SK-N-SH (cell line): ENCODE results near the gene TCEA2. TPM values are rescaled to one million over a fixed set of nuclear protein-coding genes. Genes with fewer than 3 reads are reported as not detected.

Experiments
- CTCF ChIA-PET: fragments of 300-600, 350-600 bp; formaldehyde crosslinking; extraction: SDS; loops from one replicate; lab custom pipeline; 2021; lab: Yijun Ruan, JAX
- POLR2A ChIA-PET: fragments of 350-600 bp; sonication (Branson Sonifier 250); formaldehyde crosslinking; extraction: SDS; loops from one replicate; lab custom pipeline; 2020; ENCODE audit warnings: antibody characterized with exemption, inconsistent platforms; lab: Yijun Ruan, JAX
- DNase-seq: peaks from one replicate; pipeline ENCODE4 v3.0.0; 2012
- H2AFZ ChIP-seq: fragments of 200-600 bp; sonication (generic); 2 replicates; pipeline ENCODE4 v1.8.1; 2016; ENCODE audit warnings: antibody characterized with exemption, mild to moderate bottlenecking, low read depth
- H3F3A ChIP-seq: fragments of 200-600 bp; sonication (generic); replicated peaks from 2 replicates; pipeline ENCODE3; 2016; ENCODE audit warnings: antibody characterized with exemption, mild to moderate bottlenecking; ENCODE audit not compliant: insufficient read depth
- H3K27ac ChIP-seq, 2 experiments: fragments of 200-500 bp in 1 of 2; fragments of 200-600 bp in 1 of 2; sonication (Bioruptor generic) in 1 of 2; sonication (generic), shearing (Covaris generic) in 1 of 2; 2 replicates each; pipeline versions ENCODE4 v1.5.1 to v1.6.1; 2014 to 2016; ENCODE audit warnings: low read depth in 2 of 2, inconsistent platforms in 1 of 2, low read length in 1 of 2, mild to moderate bottlenecking in 1 of 2, mixed read lengths in 1 of 2
- H3K27me3 ChIP-seq: fragments of 200-600 bp; sonication (generic), shearing (Covaris generic); 2 replicates; pipeline ENCODE4 v1.6.1; 2016; ENCODE audit warnings: mixed run types; ENCODE audit not compliant: insufficient read depth
- H3K36me3 ChIP-seq, 2 experiments: fragments of 200-500 bp in 1 of 2; fragments of 200-600 bp in 1 of 2; sonication (Bioruptor generic) in 1 of 2; sonication (generic) in 1 of 2; replicated peaks in 1 of 2; 2 replicates each; pipeline versions ENCODE3 to v1.5.1; 2014 to 2016; ENCODE audit warnings: low read length in 1 of 2, mild to moderate bottlenecking in 1 of 2; ENCODE audit not compliant: insufficient read depth in 2 of 2, control insufficient read depth in 1 of 2
- H3K4me1 ChIP-seq, 2 experiments: fragments of 200-500 bp in 1 of 2; fragments of 200-600 bp in 1 of 2; sonication (Bioruptor generic) in 1 of 2; sonication (generic), shearing (Covaris generic) in 1 of 2; 2 replicates each; pipeline versions ENCODE4 v1.5.1 to v1.6.1; 2014 to 2016; ENCODE audit warnings: low read depth in 1 of 2, low read length in 1 of 2, mixed run types in 1 of 2; ENCODE audit not compliant: insufficient read depth in 2 of 2, control insufficient read depth in 1 of 2
- H3K4me2 ChIP-seq: fragments of 200-600 bp; sonication (generic), shearing (Covaris generic); 2 replicates; pipeline ENCODE4 v1.6.1; 2017; ENCODE audit warnings: mixed run types
- H3K4me3 ChIP-seq, 2 experiments: fragments of 200-500 bp in 1 of 2; fragments of 200-600 bp in 1 of 2; sonication (Bioruptor generic) in 1 of 2; sonication (generic), shearing (Covaris generic) in 1 of 2; 2 replicates each; pipeline versions ENCODE4 v1.5.1 to v1.8.1; 2014 to 2016; ENCODE audit warnings: low read depth in 2 of 2, inconsistent platforms in 1 of 2, low read length in 1 of 2, mild to moderate bottlenecking in 1 of 2, mixed read lengths in 1 of 2, moderate library complexity in 1 of 2
- H3K79me2 ChIP-seq: fragments of 200-600 bp; sonication (generic); 2 replicates; pipeline ENCODE4 v1.8.1; 2017; ENCODE audit warnings: mild to moderate bottlenecking; ENCODE audit not compliant: insufficient read depth
- H3K9ac ChIP-seq: fragments of 200-600 bp; sonication (generic); 2 replicates; pipeline ENCODE4 v1.6.1; 2017; ENCODE audit warnings: mixed run types
- H3K9me2 ChIP-seq: fragments of 200-600 bp; sonication (generic); 2 replicates; pipeline ENCODE4 v1.6.1; 2017; ENCODE audit warnings: mixed run types
- H3K9me3 ChIP-seq: fragments of 200-600 bp; sonication (generic); 2 replicates; pipeline ENCODE4 v1.6.1; 2017; ENCODE audit warnings: mixed run types, mild to moderate bottlenecking, moderate library complexity
- H4K20me1 ChIP-seq: fragments of 200-600 bp; sonication (generic); 2 replicates; pipeline ENCODE4 v1.6.1; 2017; ENCODE audit warnings: mild to moderate bottlenecking, mixed run types; ENCODE audit not compliant: insufficient read depth
- ELF1 ChIP-seq: IDR thresholded peaks from 2 replicates; pipeline ENCODE4 v1.4.0; 2012
- EP300 ChIP-seq, 2 experiments: IDR thresholded peaks; 2 replicates each; pipeline versions ENCODE4 v1.4.0 to v1.6.1; 2012; ENCODE audit warnings: borderline replicate concordance in 1 of 2, low read depth in 1 of 2, low read length in 1 of 2
- FOSL2 ChIP-seq: IDR thresholded peaks from 2 replicates; pipeline ENCODE4 v1.4.0; 2012; ENCODE audit warnings: low read depth, mild to moderate bottlenecking, moderate library complexity, borderline replicate concordance
- FOXM1 ChIP-seq: IDR thresholded peaks from 2 replicates; pipeline ENCODE4 v1.4.0; 2012; ENCODE audit warnings: low read depth, mild to moderate bottlenecking
- GABPA ChIP-seq: IDR thresholded peaks from 2 replicates; pipeline ENCODE4 v1.4.0; 2012; ENCODE audit warnings: low read depth, mild to moderate bottlenecking
- NFIC ChIP-seq: IDR thresholded peaks from 2 replicates; pipeline ENCODE4 v1.4.0; 2012; ENCODE audit warnings: borderline replicate concordance
- RCOR1 ChIP-seq: fragments of 150-350 bp; IDR thresholded peaks from 2 replicates; pipeline ENCODE4 v1.6.1; 2017; ENCODE audit warnings: antibody characterized with exemption, low read length
- RXRA ChIP-seq: IDR thresholded peaks from 2 replicates; pipeline ENCODE4 v1.4.0; 2012; ENCODE audit warnings: low read depth, mild to moderate bottlenecking, borderline replicate concordance
- SIN3A ChIP-seq: IDR thresholded peaks from 2 replicates; pipeline ENCODE4 v1.6.1; 2012; ENCODE audit warnings: low read depth, mild to moderate bottlenecking, low read length, moderate library complexity, borderline replicate concordance
- TCF12 ChIP-seq: IDR thresholded peaks from 2 replicates; pipeline ENCODE4 v1.4.0; 2012
- TEAD4 ChIP-seq: IDR thresholded peaks from 2 replicates; pipeline ENCODE4 v1.4.0; 2012; ENCODE audit warnings: mild to moderate bottlenecking, borderline replicate concordance; ENCODE audit not compliant: insufficient read depth
- WGBS: methylation state at CpG from one replicate; pipeline ENCODE4 v1.1.6; 2017; ENCODE audit warnings: low lambda C conversion rate; 5-methylcytosine and 5-hydroxymethylcytosine counted together
- polyA plus RNA-seq, 3 experiments: library from polyadenylated mRNA; depleted of rRNA; stranded (reverse); fragments of >200 nt; gene quantifications; 2 replicates each; pipeline ENCODE4 v1.2.3, GENCODE V29; 2012
- TF ChIP-seq, protein P1 (sequence below): IDR thresholded peaks from 2 replicates; pipeline ENCODE4 v1.6.1; 2012; ENCODE audit warnings: mild to moderate bottlenecking, low read depth, low read length, moderate library complexity
- TF ChIP-seq, protein P2 (sequence below): fragments of 150-350 bp; IDR thresholded peaks from 2 replicates; pipeline ENCODE4 v1.6.1; 2017; ENCODE audit warnings: antibody characterized with exemption, low read length, low read depth, borderline replicate concordance
- TF ChIP-seq, protein P3 (sequence below): IDR thresholded peaks from 2 replicates; pipeline ENCODE4 v1.4.0; 2012; ENCODE audit warnings: low read depth
- TF ChIP-seq, protein P4 (sequence below): IDR thresholded peaks from 2 replicates; pipeline ENCODE4 v1.4.0; 2012; ENCODE audit warnings: low read depth, borderline replicate concordance

Gene TCEA2
- polyA plus RNA-seq, 1 of the 3 experiments (the other 2 are of a cell fraction), result 98.9 TPM

DNA sequence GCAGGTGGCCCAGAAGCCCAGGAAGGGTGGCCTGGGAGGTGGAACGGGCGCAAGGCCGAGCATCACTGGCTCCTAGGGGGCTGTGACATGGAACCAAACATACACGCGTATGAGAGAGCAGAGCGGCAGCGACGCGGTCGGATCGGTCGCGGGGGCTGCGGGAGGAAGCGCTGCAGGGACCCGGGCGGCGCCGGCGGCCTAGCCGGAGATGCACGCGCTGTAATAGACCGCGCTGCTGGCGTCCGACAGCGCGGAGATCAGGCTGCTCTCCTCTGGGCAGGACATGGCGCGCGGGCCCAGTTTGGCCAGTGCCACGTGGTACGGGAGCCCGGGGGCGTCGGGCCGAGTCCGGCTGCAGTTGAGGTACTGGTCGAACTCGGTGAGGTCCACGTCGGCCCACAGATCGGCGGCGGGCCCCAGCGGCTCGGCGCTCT lies 15.0 kb upstream of the TCEA2 start:
- no peak for TF ChIP-seq TEAD4
- TF ChIP-seq SIN3A, result no peak
- TF ChIP-seq RCOR1, result no peak
- no peak for TF ChIP-seq NFIC
- TF ChIP-seq, protein P1, sequence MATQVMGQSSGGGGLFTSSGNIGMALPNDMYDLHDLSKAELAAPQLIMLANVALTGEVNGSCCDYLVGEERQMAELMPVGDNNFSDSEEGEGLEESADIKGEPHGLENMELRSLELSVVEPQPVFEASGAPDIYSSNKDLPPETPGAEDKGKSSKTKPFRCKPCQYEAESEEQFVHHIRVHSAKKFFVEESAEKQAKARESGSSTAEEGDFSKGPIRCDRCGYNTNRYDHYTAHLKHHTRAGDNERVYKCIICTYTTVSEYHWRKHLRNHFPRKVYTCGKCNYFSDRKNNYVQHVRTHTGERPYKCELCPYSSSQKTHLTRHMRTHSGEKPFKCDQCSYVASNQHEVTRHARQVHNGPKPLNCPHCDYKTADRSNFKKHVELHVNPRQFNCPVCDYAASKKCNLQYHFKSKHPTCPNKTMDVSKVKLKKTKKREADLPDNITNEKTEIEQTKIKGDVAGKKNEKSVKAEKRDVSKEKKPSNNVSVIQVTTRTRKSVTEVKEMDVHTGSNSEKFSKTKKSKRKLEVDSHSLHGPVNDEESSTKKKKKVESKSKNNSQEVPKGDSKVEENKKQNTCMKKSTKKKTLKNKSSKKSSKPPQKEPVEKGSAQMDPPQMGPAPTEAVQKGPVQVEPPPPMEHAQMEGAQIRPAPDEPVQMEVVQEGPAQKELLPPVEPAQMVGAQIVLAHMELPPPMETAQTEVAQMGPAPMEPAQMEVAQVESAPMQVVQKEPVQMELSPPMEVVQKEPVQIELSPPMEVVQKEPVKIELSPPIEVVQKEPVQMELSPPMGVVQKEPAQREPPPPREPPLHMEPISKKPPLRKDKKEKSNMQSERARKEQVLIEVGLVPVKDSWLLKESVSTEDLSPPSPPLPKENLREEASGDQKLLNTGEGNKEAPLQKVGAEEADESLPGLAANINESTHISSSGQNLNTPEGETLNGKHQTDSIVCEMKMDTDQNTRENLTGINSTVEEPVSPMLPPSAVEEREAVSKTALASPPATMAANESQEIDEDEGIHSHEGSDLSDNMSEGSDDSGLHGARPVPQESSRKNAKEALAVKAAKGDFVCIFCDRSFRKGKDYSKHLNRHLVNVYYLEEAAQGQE, result no peak
- Histone ChIP-seq H3F3A (peaks cover 10% of the 10 kb centered on the region), H3K4me1 (no peaks in the 10 kb centered on the region; a peak in 1 of 4 replicates), H3K27me3 (peaks cover 32% of the 10 kb centered on the region), H3K9me3 (no peaks in the 10 kb centered on the region), H3K27ac (no peak overlapping the region), H2AFZ (no peak overlapping the region), H3K4me3 (no peak overlapping the region), H4K20me1 (no peaks in the 10 kb centered on the region), H3K9ac (no peak overlapping the region), H3K79me2 (no peaks in the 10 kb centered on the region), H3K4me2 (no peak overlapping the region), H3K36me3 (no peaks in the 10 kb centered on the region), H3K9me2 (no peaks in the 10 kb centered on the region)
- POLR2A ChIA-PET, result interaction anchor here (0.6 kb wide), 1 partner anchor 66 kb away, joined by 3 read pairs; no protein-coding TSS in a partner anchor
- CTCF ChIA-PET, result interaction anchor here (1.4 to 1.5 kb wide), 2 partner anchors 9 to 10 kb away, joined by 3 to 9 read pairs; no protein-coding TSS in a partner anchor
- 45% methylated on average over 23 of the region's 49 CpGs for WGBS
- no peak for DNase-seq

DNA sequence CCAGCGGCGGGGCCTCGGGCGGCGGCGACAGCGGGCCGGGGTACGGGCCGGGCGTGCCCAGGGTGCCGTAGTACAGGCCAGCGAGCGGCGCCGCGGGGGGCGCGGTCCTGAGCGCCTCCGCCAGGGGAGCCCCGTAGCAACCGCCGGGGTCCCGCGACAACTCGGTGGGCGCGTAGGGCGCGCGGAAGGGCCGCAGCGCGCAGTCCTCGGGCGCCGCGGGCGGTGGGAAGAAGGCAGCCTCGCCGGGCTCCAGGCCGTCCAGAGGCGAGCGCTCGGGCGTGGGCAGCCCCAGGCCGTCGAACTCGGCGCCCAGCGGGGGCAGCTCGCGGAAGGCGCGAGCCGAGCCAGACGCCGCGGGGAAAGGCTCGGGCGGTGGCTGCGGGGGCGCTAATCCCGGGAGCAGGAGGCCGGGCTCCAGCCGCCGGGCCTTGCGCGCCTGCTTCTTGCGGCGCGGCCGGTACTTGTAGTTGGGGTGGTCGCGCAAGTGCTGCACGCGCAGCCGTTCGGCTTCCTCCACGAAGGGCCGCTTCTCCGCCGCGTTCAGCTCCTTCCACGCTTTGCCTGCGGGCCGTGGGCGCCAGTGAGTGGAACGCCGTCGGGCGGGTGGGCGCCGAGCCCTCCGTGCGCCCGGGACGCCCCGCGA lies 14.5 kb upstream of the TCEA2 start:
- Histone ChIP-seq H3F3A (peaks cover 10% of the 10 kb centered on the region), H3K9me2 (no peaks in the 10 kb centered on the region), H4K20me1 (no peaks in the 10 kb centered on the region), H3K36me3 (no peaks in the 10 kb centered on the region), H3K27ac (no peak overlapping the region), H3K4me3 (no peak overlapping the region), H2AFZ (no peak overlapping the region), H3K4me2 (no peak overlapping the region), H3K4me1 (no peaks in the 10 kb centered on the region; a peak in 1 of 4 replicates), H3K79me2 (no peaks in the 10 kb centered on the region), H3K27me3 (peaks cover 32% of the 10 kb centered on the region), H3K9me3 (no peaks in the 10 kb centered on the region), H3K9ac (no peak overlapping the region)
- peak; percentile 65 for DNase-seq
- CTCF ChIA-PET, result interaction anchor here (0.8 to 7.8 kb wide), 3 partner anchors 9 to 26 kb away, joined by 3 to 85 read pairs (median 3); no protein-coding TSS in a partner anchor
- POLR2A ChIA-PET, result no interaction called here
- TF ChIP-seq, protein P2, sequence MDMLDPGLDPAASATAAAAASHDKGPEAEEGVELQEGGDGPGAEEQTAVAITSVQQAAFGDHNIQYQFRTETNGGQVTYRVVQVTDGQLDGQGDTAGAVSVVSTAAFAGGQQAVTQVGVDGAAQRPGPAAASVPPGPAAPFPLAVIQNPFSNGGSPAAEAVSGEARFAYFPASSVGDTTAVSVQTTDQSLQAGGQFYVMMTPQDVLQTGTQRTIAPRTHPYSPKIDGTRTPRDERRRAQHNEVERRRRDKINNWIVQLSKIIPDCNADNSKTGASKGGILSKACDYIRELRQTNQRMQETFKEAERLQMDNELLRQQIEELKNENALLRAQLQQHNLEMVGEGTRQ, result no peak
- TF ChIP-seq FOXM1 (no peak), FOSL2 (no peak), GABPA (no peak), ELF1 (no peak), TEAD4 (no peak), RXRA (no peak), EP300 (IDR thresholded peaks at IDR 0.05; ENCODE audit: borderline replicate concordance in 1 of 2, low read depth in 1 of 2, low read length in 1 of 2) (no peak), TCF12 (no peak)
- TF ChIP-seq, protein P1, result no peak
- TF ChIP-seq, protein P3, sequence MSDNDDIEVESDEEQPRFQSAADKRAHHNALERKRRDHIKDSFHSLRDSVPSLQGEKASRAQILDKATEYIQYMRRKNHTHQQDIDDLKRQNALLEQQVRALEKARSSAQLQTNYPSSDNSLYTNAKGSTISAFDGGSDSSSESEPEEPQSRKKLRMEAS, result no peak
- TF ChIP-seq, protein P4, sequence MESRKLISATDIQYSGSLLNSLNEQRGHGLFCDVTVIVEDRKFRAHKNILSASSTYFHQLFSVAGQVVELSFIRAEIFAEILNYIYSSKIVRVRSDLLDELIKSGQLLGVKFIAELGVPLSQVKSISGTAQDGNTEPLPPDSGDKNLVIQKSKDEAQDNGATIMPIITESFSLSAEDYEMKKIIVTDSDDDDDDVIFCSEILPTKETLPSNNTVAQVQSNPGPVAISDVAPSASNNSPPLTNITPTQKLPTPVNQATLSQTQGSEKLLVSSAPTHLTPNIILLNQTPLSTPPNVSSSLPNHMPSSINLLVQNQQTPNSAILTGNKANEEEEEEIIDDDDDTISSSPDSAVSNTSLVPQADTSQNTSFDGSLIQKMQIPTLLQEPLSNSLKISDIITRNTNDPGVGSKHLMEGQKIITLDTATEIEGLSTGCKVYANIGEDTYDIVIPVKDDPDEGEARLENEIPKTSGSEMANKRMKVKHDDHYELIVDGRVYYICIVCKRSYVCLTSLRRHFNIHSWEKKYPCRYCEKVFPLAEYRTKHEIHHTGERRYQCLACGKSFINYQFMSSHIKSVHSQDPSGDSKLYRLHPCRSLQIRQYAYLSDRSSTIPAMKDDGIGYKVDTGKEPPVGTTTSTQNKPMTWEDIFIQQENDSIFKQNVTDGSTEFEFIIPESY, result no peak
- TF ChIP-seq, all 33 proteins: peak for 0
- 42% methylated on average over 32 of the region's 101 CpGs for WGBS
